ENCODE measurements around the gene TTI1. TPM values are rescaled to one million over a fixed set of nuclear protein-coding genes. Genes with fewer than 3 reads are reported as not detected.
"Not testable (repeated sequence)": the region's sequence is repeated elsewhere in the genome, so short reads cannot be mapped to it uniquely, and the experiment has no call there.

TTI1 gene
- polyA plus RNA-seq, 3 donors, result 6.4 to 9.1 (median 8.8) TPM

DNA sequence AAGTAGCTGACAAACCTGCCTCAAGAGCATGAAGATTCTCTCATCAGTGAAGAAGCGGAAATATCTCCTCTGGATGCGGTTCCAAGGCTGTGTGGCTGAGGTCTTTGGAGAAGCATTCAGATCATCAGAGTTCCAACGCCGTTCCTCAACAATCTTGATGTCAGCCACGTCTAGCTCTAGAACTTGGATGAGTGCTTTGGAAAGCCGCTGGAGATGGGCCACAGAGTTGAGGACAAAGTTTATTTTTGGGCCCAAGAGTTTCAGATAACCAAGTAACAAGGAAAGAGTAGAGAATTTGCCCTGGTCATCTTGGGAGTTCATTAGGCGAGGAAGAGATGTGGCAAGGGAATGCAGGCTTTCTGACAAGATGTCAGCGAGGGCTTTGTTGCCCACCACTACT lies 20.9 kb downstream of the TTI1 start:
- Mint-ChIP-seq H3K27me3 (ENCODE audit: low read depth in 3 of 3) (no peaks in the 10 kb centered on the region), H3K36me3 (peaks cover 67 to 77% of the 10 kb centered on the region in 2 donors), H3K27ac (no peak overlapping the region), H3K9me3 (peaks cover 0 to under 1% (median 0%) of the 10 kb centered on the region in 7 donors), H3K4me1 (no peaks in the 10 kb centered on the region), H3K4me3 (no peak overlapping the region)
- Histone ChIP-seq H3K4me1 (ENCODE audit: control insufficient read depth in 1 of 2, insufficient read depth in 2 of 2, low read length in 2 of 2) (no peaks in the 10 kb centered on the region), H4K20me1 (ENCODE audit: insufficient read depth, low read length) (peaks cover 9% of the 10 kb centered on the region), H3K36me3 (replicated peaks in 1 of 2; ENCODE audit: control insufficient read depth in 1 of 2, insufficient read depth in 2 of 2, low read length in 2 of 2) (peaks cover 38 to 95% of the 10 kb centered on the region in 2 donors), H3K4me2 (replicated peaks; ENCODE audit: extremely low read depth, low read length, poor library complexity, severe bottlenecking) (no peak overlapping the region), H3K27ac (ENCODE audit: low read depth in 1 of 2, low read length in 2 of 2) (no peak overlapping the region), H3K27me3 (ENCODE audit: control insufficient read depth in 2 of 2, insufficient read depth in 2 of 2, low read length in 2 of 2) (no peaks in the 10 kb centered on the region), H3K9ac (ENCODE audit: insufficient read depth, low read length, poor library complexity, severe bottlenecking) (no peak overlapping the region), H3K9me3 (replicated peaks in 1 of 2; ENCODE audit: control insufficient read depth in 1 of 2, insufficient read depth in 1 of 2, low read length in 2 of 2) (no peaks in the 10 kb centered on the region), H2AFZ (ENCODE audit: insufficient read depth, low read depth, low read length, poor library complexity, severe bottlenecking) (no peak overlapping the region), H3K4me3 (replicated peaks in 1 of 3; ENCODE audit: low read depth in 2 of 3, low read length in 3 of 3) (no peak overlapping the region), H3K79me2 (ENCODE audit: insufficient read depth, low read length) (peaks cover 14% of the 10 kb centered on the region)
- 96% methylated on average over 8 of the region's 8 CpGs for WGBS (ENCODE audit: insufficient coverage)
- no peak for TF ChIP-seq CTCF (IDR thresholded peaks at IDR 0.05)
- intact Hi-C loops (cut with micrococcal nuclease), result no loop called here
- DNase-seq, result no peak

GRCh38 chr20:38011696-38012095 lies 21.6 kb downstream of the TTI1 start:
- Histone ChIP-seq H3K79me2 (ENCODE audit: insufficient read depth, low read length) (peaks cover 14% of the 10 kb centered on the region), H3K27me3 (ENCODE audit: control insufficient read depth in 2 of 2, insufficient read depth in 2 of 2, low read length in 2 of 2) (no peaks in the 10 kb centered on the region), H3K9me3 (replicated peaks in 1 of 2; ENCODE audit: control insufficient read depth in 1 of 2, insufficient read depth in 1 of 2, low read length in 2 of 2) (no peaks in the 10 kb centered on the region), H4K20me1 (ENCODE audit: insufficient read depth, low read length) (peaks cover 9% of the 10 kb centered on the region), H3K27ac (ENCODE audit: low read depth in 1 of 2, low read length in 2 of 2) (no peak overlapping the region), H3K9ac (ENCODE audit: insufficient read depth, low read length, poor library complexity, severe bottlenecking) (no peak overlapping the region), H2AFZ (ENCODE audit: insufficient read depth, low read depth, low read length, poor library complexity, severe bottlenecking) (no peak overlapping the region), H3K4me2 (replicated peaks; ENCODE audit: extremely low read depth, low read length, poor library complexity, severe bottlenecking) (no peak overlapping the region), H3K4me3 (replicated peaks in 1 of 3; ENCODE audit: low read depth in 2 of 3, low read length in 3 of 3) (no peak overlapping the region), H3K4me1 (ENCODE audit: control insufficient read depth in 1 of 2, insufficient read depth in 2 of 2, low read length in 2 of 2) (no peaks in the 10 kb centered on the region), H3K36me3 (replicated peaks in 1 of 2; ENCODE audit: control insufficient read depth in 1 of 2, insufficient read depth in 2 of 2, low read length in 2 of 2) (peaks cover 34 to 95% of the 10 kb centered on the region in 2 donors)
- intact Hi-C loops (cut with micrococcal nuclease), result no loop called here
- Mint-ChIP-seq H3K9me3 (no peaks in the 10 kb centered on the region), H3K36me3 (peaks cover 65 to 74% of the 10 kb centered on the region in 2 donors), H3K27me3 (ENCODE audit: low read depth in 3 of 3) (no peaks in the 10 kb centered on the region), H3K27ac (peak overlapping the region in 2 of 7 donors; percentile 31 to 35), H3K4me3 (no peak overlapping the region), H3K4me1 (no peaks in the 10 kb centered on the region)
- DNase-seq, result no peak
- 100% methylated on average over 4 of the region's 5 CpGs for WGBS (ENCODE audit: insufficient coverage)
- no peak for TF ChIP-seq CTCF (IDR thresholded peaks at IDR 0.05)

- H3K4me3 Mint-ChIP-seq; H4K20me1 ChIP-seq (ENCODE audit: insufficient read depth, low read length); H3K4me3 ChIP-seq (replicated peaks in 1 of 3; ENCODE audit: low read depth in 2 of 3, low read length in 3 of 3); H3K79me2 ChIP-seq (ENCODE audit: insufficient read depth, low read length); H3K27me3 ChIP-seq (ENCODE audit: control insufficient read depth in 2 of 2, insufficient read depth in 2 of 2, low read length in 2 of 2); H3K9ac ChIP-seq (ENCODE audit: insufficient read depth, low read length, poor library complexity, severe bottlenecking); DNase-seq; H3K4me2 ChIP-seq (replicated peaks; ENCODE audit: extremely low read depth, low read length, poor library complexity, severe bottlenecking); H2AFZ ChIP-seq (ENCODE audit: insufficient read depth, low read depth, low read length, poor library complexity, severe bottlenecking); H3K27ac ChIP-seq (ENCODE audit: low read depth in 1 of 2, low read length in 2 of 2); H3K9me3 ChIP-seq (replicated peaks in 1 of 2; ENCODE audit: control insufficient read depth in 1 of 2, insufficient read depth in 1 of 2, low read length in 2 of 2); H3K27me3 Mint-ChIP-seq (ENCODE audit: low read depth in 3 of 3); H3K4me1 ChIP-seq (ENCODE audit: control insufficient read depth in 1 of 2, insufficient read depth in 2 of 2, low read length in 2 of 2); intact Hi-C loops (cut with micrococcal nuclease); H3K9me3 Mint-ChIP-seq; H3K4me1 Mint-ChIP-seq: not testable (repeated sequence)
- Mint-ChIP-seq H3K36me3 (peaks cover 65 to 75% of the 10 kb centered on the region in 2 donors), H3K27ac (peak overlapping the region in 1 of 7 donors; percentile 46)
- peaks cover 36 to 96% of the 10 kb centered on the region in 2 donors for H3K36me3 ChIP-seq (replicated peaks in 1 of 2; ENCODE audit: control insufficient read depth in 1 of 2, insufficient read depth in 2 of 2, low read length in 2 of 2)
- WGBS (ENCODE audit: insufficient coverage), result 97% methylated on average over 4 of the region's 5 CpGs
These were observed 23.8 kb downstream of the TTI1 start for GRCh38 chr20:38009416-38009815.
